Measurements from ENCODE around the gene MCCD1.

MCCD1 gene

GRCh38 chr6:31573239-31574105 is 44.7 kb downstream of the MCCD1 start:
- no peak for DNase-seq

- DNase-seq = no peak
Measured at GRCh38 chr6:31574106-31575061, 45.6 kb downstream of the MCCD1 start.

GRCh38 chr6:31575335-31575901 is 46.7 kb downstream of the MCCD1 start, which contains the start of gene TNF:
TNF (plus strand) TSS chr6:31575565; CDS start chr6:31575742, 177 bp downstream.
- DNase-seq = no peak

- no peak for DNase-seq
Measured at GRCh38 chr6:31575952-31576685, 47.4 kb downstream of the MCCD1 start.

GRCh38 chr6:31576897-31577578 is 48.3 kb downstream of the MCCD1 start:
- DNase-seq = no peak

GRCh38 chr6:31577579-31577966 is 48.8 kb downstream of the MCCD1 start:
- DNase-seq = no peak

GRCh38 chr6:31578184-31579118 is 49.7 kb downstream of the MCCD1 start:
- DNase-seq = no peak

- no peak for DNase-seq
Measured at GRCh38 chr6:31579119-31579505, 50.4 kb downstream of the MCCD1 start.
